Hippocampal formation (tissue), 2 donors: ENCODE data around the gene TEX2.
"Not testable (repeated sequence)": the region's sequence is repeated elsewhere in the genome, so short reads cannot be mapped to it uniquely, and the experiment has no call there.

ENCODE experiments used
- DNase-seq, 2 donors: peaks; one replicate each; lab custom pipeline; 2025; lab: John Stamatoyannopoulos, UW

Gene TEX2

DNA sequence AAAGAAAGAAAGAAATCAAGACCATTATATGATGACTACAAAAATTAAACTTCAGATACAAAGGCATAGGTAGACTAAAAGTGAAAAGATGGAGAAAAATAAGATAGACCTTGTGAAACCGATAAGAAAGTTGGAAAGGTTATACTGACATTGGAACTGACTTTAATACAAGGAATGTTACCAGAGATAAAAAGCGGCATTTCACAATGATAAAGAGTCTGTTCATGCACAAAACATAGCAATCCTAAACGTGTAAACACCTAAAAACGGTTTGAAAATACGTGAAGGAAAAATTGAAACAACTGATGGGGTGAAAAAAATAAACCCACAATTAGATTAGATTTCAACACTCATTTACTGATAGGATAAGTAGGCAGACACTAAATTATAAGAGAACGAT lies 123.5 kb downstream of the TEX2 start:
- DNase-seq, result no peak

DNA sequence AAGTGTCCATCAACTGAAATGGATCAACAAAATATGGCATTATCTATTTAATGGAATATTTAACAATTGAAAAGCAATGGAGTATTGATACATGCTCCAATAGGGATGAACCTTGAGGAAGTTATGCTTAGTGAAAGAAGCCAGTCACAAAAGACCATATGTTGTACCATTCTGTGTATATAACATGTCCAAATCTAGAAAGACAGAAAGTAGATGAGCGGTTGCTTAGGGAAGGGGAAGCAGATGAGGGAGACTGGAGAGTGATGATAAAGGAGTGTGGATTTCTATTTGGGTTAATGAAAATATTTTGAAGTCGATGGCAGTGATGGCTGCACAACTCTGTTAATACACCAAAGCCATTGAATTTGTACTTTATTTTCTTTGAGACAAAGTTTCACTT lies 124.6 kb downstream of the TEX2 start:
- no peak for DNase-seq

DNA sequence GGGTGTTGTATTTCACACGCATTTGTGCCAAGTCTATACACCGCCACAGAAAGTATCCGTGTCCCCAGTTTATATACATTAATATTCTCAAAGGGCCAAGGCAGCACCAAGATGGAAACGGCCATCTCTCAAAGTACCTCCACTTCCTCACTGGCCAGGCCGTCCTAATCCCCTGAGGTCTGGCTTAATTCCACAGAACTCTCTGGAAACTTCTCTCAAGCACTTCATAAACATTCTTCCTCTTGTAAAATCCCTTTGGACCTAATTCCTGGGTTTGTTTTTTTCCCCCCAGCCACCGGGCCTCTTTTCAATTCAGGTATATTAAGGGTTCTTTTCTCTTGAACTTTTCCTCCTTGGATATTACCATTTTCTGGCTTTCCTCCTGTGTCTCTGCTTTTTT lies 128.1 kb downstream of the TEX2 start:
- no peak for DNase-seq

DNA sequence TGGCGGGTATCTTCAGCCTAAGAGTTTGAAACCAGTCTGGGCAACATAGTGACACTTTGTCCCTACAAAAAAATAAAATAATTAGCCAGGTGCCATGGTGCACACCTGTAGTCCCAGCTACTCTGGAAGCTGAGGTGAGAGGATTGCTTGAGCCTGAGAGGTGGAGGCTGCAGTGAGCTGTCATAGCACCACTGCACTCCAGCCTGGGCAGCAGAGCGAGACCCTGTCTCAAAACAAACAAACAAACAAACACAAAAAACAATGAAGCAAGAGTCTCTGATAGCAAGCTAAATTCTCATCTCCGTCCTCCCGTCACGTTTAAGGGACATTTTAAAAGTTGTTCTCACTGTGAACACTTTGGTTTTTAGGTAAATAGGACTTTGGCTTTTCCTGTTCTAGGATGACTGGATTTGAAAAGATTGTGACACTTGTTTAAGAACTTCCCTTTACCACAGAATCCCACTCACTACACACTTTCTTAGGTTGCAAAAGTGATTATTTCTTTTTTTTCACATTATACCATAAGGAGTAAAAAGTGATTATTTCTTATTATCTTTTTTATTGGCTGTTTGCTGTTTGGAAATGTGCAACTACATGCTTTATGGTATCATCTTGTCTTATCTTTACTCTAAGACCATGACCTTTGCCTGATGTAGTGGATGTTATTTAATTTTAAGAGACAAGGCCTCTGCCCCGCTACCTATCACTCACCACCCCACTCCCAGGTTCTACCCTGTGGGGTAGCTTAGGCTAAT lies 128.7 kb downstream of the TEX2 start:
- no peak for DNase-seq

DNA sequence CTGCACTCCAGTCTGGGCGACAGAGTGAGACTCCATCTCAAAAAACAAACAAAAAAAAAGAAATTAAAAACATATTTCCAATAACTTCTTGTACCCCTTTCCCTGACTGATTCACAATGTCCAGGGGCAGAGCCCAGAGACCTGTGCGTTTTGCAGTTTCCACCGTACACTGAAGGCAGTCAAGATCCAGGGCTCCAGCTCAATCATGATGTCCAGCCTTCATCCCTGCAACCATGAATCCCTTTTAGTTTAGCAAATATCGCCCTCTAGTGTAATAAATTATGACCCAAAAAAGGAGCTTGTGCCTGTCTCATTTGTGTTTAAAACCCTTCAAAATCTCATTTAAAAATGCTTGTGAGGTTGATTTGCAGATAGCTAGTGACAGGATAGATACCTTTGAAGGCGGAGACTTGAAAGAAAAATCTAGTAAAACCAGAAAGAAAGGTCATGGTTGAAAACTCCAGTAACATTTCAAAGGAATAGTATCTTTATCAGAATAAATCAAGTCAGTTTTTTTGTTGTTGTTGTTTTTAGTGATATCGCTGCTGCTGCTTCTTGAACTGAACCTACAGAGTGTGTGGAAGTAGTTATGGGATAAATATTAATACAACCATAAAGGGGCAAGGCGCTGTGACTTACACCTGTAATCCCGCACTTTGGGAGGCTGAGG lies 129.4 kb downstream of the TEX2 start:
- peak in 1 of 2 donors; percentile 65 for DNase-seq

DNA sequence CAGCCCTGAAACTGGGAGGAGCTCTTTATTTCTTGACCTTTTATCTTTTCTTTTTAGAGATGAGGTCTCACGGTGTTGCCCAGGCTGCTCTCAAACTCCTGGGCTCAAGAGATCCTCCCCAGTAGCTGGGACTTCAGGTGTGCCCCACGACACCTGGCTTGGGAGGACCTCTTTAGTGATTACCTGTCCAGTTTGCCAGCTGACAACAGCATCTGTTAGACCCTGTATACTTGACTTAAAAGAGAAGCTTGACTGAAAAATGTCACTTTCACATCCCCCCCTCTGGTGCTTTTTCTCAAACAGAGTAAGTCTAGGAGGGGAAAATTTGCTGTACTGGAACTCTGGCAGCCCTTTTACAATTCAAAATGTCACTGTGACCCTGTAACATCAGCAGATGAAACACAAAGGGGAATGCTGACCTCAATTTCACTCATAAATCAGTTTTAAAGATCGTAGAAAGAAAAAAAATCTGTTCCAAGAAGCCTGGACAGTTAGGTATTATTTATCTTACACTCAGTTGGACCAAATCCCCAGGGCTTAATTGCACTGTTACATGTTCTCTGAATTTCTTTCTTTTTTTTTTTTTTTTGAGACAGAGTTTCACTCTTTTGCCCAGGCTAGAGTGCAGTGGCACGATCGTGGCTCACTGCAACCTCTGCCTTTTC lies 131.3 kb downstream of the TEX2 start:
- no peak for DNase-seq

DNA sequence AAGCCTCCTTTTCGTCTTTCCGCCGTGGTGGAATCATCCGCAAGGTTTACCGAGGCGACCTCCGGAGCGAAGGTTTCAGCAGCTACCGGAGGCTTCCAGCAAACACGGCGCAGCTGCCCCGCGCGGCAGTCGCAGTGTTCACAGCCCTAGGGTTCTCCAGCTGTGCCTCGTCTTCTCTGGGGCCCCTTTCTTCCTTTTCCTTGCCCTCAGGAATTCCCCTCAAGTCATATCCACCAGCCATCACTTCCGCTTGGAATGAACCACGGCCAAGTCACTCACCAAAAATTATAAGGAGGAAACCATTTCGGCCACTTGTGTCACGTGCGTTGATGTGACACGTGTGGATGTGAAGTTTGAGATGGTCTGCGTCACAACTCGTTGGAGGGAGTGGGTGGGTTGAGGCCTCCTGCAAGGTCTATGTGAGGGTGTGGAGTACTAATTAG lies 132.5 kb downstream of the TEX2 start:
- DNase-seq, result no peak

DNA sequence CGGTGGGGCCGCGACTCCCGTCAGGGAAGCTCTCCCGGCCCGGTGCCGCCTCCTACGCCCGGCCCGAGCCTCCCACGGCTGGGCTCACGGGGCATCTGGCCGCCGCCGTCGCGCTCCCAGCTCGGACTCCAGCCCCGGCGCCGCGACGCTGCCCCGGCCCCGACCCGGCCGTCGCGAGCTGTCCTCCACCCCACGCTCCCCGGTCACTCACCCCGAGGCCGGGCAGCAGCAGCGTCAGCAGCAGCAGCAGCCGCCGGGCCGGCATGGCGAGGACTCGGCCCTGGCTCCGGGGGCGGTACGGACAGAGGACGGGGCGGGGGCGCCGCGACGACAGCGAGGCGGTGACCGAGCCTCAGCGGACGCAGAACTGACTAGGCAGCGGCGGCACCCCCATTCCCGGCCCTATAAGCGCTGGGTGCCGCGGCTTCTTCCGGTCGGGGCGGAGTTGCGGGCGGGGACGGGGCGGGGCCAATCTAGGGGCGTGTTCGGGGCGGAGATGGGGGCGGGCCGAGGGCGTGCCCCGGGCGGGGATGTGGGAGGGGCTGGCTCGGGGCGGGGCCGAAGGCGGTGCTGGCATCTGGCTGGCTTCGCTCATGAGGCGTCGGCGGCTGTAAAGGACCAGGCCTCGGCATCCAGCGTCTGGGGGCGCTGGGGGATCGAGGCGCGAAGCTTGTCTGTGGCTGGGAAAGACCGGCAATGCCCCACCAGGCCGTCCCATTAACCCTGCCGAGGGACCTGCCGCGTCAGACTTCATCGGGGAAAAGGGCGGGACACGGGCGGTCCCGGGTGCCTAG lies 133.1 kb downstream of the TEX2 start, which contains the start of gene ERN1:
TSS of gene ERN1 (minus strand) at position 380 of the 794 bp plus-strand sequence. CDS start at position 265, 115 bp downstream.
- DNase-seq, result peak; percentile 94 to 96

DNA sequence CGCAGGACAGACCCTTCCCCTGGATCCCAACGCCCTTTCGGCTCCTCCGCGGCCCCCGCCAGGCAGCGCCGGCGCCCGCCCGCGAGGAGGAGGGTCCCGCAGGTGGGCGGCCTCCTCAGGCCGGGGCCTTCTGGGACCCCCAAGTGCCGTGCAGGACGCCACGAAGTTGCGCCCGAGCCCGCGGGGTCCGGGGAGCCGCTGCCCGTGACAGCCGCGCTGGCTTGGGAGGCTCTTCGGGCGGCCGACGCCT lies 133.6 kb downstream of the TEX2 start:
- DNase-seq, result no peak

DNA sequence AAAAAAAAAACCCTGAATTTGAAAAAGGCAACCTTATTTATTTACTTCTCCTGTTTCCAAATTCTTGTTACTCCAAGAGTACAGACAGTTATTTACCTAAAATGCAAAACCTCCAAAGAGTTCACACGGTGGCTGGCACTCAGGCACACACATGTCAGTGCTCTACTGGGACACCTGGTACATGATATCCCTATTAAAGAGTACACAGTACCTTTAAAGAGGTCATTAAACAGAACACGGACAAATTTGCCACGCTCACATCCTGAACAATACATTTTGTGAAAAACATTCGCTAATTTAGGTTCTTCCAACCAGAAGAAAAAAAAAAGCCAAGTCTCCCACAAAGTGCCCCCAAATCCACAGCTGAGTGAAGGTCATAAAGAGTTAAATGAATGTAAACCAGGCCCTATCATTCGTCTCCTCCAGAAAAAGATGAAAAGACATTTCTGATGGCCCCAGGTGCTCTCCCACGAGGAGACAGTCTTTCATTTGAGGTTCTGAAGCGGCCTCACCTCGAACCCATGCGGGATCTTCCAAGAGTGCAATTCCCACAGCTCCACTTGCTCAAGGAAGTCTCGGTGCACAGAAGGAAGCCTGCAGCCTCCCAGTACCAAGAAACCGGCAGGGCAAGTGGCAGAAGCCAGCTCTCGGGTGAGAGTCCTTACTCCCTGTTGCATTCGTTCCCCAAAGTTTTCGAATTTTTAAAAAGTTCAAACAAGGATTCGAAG lies 134.1 kb downstream of the TEX2 start:
- no peak for DNase-seq

DNA sequence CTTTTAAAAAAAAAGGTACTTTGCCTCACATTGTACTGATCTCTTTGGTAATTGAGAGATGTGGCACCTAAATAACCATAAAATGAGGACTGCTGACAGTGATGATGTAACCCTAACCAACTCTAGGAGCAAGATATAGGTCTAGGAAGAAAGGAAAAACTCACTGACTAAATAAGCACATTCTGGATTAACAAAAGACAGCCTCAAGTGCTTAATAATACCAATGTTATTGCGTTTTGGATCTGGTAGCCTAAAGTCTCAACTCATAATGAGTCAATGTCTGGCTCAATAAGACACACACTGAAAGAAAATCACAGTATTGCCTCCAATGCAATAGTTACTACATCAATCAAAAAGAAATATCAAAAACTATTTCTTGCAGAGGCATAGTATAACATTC lies 136.1 kb downstream of the TEX2 start:
- no peak for DNase-seq

DNA sequence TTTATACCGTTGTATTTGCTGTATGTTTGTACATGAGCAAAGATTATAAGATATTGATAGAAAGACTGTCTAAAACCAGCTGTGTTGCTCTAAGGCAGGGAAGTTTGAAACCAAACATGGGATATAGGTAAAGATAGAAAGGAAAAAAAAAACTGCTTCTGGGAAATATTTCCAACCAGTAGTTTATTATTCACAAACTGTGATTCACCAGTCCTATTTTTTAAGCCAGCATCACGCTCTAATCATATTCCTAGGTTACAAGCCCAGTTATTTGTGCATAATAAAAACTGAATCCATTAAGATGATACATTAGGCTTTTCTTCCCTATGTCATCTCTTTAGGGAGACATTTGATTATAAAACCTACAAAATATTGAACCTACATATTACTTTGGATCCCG lies 137.1 kb downstream of the TEX2 start:
- DNase-seq, result no peak

DNA sequence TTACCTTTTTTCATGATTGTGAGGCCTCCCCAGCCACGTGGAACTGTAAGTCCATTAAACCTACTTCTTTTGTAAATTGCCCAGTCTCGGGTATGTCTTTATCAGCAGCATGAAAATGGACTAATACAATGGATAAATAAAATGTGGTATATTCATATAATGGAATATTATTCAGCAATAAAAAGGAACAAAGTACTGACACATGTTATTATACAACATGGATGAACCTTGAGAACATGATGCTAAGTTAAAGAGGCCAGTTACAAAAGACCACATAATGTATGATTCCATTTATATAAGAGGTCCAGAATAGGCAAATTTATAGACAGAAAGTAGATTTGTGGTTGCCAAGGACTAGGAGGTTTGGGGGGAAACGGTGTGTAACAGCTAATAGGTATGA lies 138.5 kb downstream of the TEX2 start:
- no peak for DNase-seq

DNA sequence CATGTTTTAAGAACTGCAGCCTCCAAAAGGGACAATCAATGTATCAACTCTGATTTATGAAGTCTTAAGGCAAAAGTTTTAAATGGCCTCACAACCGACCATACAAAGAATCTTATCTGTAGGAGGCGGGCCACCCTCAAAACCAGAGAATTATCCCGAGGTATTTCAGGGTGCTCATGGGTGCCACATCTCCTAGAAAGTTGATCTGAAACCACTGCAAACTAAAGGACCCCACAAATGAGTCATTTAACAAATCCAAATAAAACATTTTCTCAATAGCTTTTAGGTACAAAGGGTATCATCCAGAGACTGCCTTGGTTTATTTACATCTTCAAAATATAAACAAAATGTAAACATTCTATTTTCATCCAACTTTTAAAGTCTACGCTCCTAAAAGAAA lies 139.9 kb downstream of the TEX2 start:
- no peak for DNase-seq

DNA sequence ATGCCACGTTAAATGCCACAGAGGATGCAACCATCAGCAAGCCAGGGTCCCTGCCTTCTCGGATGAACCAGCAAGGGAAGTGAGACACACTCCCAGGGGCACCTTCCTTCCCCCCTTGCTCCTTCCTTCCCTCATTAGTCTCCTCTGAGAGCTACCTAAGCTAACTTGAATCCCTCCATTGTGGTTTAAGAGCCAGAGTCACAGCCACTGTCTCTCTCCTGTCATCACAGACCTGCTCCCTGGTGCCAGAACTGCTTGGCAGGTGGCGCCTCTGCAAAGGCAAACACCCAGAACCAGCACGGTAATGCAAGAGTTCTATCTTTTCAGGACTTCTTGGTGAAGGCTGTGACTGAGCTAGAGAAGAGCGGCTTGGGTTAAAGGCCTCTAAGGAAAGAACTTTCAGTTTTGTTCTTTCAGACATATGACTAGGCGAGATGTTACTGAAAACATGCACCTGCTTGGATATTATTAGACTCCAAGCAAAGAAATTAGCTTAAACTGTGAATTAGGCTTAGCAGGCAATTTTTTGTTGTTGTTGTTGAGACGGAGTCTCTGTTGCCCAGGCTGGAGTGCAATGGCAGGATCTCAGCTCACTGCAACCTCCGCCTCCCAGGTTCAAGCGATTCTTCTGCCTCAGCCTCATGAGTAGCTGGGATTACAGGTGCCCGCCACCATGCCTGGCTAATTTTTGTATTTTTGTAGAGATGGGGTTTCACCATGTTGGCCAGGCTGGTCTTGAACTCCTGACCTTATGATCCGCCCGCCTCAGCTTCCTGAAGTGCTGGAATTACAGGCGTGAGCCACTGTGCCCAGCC lies 141.9 kb downstream of the TEX2 start:
- not testable (repeated sequence) for DNase-seq

DNA sequence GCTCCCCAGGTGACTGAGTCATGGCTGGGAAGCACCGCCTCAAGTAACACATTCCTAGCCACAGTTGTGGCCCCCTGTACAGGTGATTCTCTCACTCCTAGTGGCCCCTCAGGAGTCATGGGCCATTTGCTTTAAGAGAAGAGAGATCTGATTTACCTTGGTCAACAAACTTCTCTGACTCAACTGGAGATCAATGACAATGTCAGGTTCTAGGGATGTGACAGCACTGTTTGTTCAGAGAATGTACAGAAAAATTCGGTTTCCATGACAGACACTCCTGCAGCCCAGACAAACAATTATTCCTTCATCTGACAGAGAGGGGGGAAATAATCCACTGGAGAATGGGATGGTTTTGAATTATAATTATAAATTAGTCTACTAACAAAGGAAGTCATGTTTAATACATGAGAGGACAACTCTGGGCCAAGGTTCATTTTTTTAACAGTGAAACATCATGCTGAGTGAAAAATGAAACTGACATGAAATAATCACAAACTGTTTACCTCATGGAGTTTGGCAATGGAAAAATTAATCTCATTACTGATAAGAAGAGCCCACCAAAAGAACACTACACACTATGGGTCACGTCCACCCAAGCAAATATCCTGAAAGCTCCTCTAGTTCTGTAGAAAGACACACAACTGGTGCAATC lies 142.8 kb downstream of the TEX2 start:
- no peak for DNase-seq

DNA sequence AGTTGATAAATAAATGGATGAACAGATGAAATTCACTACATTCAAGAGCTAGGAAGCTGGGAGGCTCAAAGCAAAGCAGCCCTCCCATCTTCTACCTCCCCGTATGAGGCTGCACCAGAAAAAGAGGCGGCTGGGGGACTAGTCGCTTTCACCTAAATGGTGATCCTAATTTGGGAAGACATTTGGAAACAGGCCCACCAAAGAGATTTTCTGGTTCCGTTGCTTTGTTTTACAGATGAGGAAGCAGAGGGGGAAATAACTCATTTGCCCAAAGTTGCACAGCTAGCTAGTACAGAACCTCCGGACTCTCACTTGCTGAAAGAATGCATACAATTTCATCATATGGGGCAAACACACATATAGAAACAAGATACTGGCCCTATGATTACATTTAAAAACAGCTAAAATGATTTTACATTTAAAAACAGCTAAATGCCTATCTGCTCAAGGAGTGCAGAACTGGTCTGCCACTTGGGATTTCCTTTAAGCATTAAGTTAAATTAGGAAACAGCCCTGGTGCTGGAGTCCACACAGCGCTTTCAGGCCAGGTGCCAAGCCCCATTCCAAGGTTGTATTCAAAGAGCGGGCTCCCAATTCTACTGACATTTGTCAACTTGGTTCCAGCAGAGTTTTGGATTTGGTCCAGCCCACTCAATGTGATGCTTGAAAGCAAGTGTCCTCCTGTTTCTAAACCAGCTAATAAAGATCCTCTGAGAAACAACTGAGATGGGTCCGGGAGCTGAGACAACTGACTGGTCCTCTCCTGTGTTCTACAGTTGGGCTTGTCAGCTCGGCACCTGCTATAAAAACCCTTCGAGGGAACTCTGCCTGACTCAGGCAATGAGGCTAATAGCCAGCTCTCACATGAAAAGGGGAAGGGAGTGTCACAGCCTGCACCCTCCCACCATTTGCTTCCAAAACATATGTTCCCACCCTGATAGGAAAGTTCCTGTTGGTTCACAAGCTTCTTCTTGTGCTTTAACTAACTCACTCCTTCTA lies 144.8 kb downstream of the TEX2 start:
- DNase-seq, result no peak

DNA sequence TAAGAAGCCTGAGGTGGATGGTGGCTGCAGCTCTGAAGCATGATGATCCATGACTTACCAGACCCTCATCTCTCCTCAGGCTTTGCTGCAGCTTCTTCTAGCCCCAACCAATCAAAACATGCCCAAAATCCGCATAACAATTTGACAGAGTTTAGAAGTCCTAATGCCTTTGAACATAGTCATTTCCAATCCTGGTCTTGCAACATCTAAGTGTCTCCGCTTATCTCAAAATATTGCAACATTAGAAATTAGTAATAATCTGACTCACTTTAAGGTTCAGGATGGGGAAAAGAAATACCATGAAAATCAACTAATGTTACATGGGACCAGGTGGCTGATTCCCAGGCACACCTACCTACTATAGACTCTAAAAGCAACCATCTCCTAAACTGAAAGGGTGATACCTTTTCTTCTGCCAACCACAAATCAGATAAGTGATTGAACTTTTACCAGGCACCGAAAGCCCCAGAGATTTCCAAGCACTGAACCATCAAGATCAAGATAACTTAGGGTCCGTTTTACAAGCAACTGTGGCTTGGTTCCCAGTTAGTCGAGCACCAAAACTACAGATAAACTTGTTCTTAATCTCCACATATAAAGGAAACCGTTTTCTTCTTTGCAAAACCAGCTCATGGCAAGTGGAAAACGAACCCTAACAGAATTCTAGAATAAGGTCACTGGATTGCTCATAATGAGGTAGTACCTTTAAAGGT lies 147.1 kb downstream of the TEX2 start:
- DNase-seq, result no peak
